Stimulated activated CD4-positive, alpha-beta T cell treated with anti-CD3 and anti-CD28 coated beads, TNF-alpha, amount 100 ng/mL, for 1 hour (primary cell): Measurements from ENCODE around the gene ANXA8L1.
"Not testable (repeated sequence)": the region's sequence is repeated elsewhere in the genome, so short reads cannot be mapped to it uniquely, and the experiment has no call there.

Experiments used
- DNase-seq, 3 donors: peaks; one replicate each; pipeline ENCODE4 v3.0.0-alpha.2; 2020; ENCODE audit warnings: low read depth in 3 of 3, low spot score in 1 of 3

The ANXA8L1 gene

GRCh38 chr10:46397767-46398166 lies 22.2 kb downstream of the ANXA8L1 start:
- not testable (repeated sequence) for DNase-seq

GRCh38 chr10:46398212-46398886 lies 22.8 kb downstream of the ANXA8L1 start:
- not testable (repeated sequence) for DNase-seq

GRCh38 chr10:46409556-46409955 lies 34.0 kb downstream of the ANXA8L1 start:
- DNase-seq = not testable (repeated sequence)

GRCh38 chr10:46411123-46411522 lies 35.5 kb downstream of the ANXA8L1 start:
- not testable (repeated sequence) for DNase-seq

GRCh38 chr10:46412665-46413064 lies 37.1 kb downstream of the ANXA8L1 start:
- DNase-seq = not testable (repeated sequence)

- not testable (repeated sequence) for DNase-seq
Observed at GRCh38 chr10:46415291-46415690, 39.7 kb downstream of the ANXA8L1 start.

- not testable (repeated sequence) for DNase-seq
Observed at GRCh38 chr10:46418283-46418682, 42.7 kb downstream of the ANXA8L1 start.

- not testable (repeated sequence) for DNase-seq
Observed at GRCh38 chr10:46419570-46420379, 44.2 kb downstream of the ANXA8L1 start.

GRCh38 chr10:46423550-46423949 lies 48.0 kb downstream of the ANXA8L1 start:
- not testable (repeated sequence) for DNase-seq

DNA sequence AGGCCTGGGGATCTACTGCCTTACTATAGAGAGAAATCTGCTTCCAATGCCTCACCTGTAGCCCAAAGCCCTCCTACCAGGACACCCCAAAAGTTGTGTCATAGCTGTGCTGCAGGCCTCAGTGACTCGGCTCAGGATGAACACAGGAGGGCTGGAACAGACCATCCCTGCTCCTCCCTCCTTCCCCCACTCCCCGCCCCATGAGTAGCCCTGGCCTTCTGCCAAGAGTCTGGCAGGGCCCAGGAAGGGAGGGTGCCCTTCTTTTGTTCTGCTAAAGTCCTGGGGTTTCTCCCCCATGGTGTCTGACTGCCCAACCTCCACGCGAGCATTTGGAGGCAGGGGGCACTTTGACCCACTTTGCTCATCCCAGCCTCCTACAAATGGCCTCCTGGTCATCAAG lies 65.4 kb downstream of the ANXA8L1 start:
- not testable (repeated sequence) for DNase-seq
